ENCODE data around the gene CIDEB.

Gene CIDEB

DNA sequence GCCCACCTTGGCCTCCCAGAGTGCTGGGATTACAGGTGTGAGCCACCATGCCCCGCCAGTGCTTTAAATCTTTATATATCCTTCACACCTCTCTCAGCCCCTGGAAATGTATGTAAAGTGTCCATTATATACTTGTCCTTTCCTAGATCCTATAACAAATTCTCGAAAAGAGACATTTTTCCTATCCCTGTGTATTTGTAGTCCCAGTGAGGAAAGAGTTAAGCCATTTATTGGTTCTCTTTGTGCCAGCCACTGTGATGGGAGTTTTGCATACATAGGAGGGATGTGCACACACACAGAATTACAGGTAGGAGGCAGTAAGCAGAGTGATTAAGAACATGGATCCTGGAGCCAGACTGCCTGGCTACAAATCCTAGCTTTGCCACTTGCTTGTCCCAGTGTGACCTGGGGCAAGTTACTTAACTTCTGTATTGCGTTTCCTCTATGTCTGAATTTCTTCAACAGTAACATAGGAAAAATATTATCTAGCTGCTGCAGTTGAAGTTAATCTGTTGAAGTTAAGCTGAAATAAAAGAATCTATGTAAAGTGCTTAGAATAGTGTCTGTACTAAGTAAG, 34.3 kb downstream of the CIDEB start:
- DNase-seq = no peak
- no peak overlapping the region for H3K27ac ChIP-seq
- no peaks in the 10 kb centered on the region for H3K36me3 ChIP-seq (replicated peaks)
- H3K4me3 ChIP-seq (ENCODE audit: low read depth, low read length) = no peak overlapping the region
- H3K27me3 ChIP-seq (replicated peaks) = no peaks in the 10 kb centered on the region
- in situ Hi-C loops (cut with HindIII; ENCODE audit: low pct_ligation_motif_present, low sequenced_read_pairs) = no loop called here
- TF ChIP-seq, protein P1, sequence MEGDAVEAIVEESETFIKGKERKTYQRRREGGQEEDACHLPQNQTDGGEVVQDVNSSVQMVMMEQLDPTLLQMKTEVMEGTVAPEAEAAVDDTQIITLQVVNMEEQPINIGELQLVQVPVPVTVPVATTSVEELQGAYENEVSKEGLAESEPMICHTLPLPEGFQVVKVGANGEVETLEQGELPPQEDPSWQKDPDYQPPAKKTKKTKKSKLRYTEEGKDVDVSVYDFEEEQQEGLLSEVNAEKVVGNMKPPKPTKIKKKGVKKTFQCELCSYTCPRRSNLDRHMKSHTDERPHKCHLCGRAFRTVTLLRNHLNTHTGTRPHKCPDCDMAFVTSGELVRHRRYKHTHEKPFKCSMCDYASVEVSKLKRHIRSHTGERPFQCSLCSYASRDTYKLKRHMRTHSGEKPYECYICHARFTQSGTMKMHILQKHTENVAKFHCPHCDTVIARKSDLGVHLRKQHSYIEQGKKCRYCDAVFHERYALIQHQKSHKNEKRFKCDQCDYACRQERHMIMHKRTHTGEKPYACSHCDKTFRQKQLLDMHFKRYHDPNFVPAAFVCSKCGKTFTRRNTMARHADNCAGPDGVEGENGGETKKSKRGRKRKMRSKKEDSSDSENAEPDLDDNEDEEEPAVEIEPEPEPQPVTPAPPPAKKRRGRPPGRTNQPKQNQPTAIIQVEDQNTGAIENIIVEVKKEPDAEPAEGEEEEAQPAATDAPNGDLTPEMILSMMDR (IDR thresholded peaks at IDR 0.05; ENCODE audit: low read depth, low read length, missing control alignments) = peak; percentile 28

GRCh38 chr14:24272467-24272866, 35.3 kb downstream of the CIDEB start:
- in situ Hi-C loops (cut with HindIII; ENCODE audit: low pct_ligation_motif_present, low sequenced_read_pairs) = no loop called here
- peaks cover 4% of the 10 kb centered on the region for H3K36me3 ChIP-seq (replicated peaks)
- no peak overlapping the region for H3K27ac ChIP-seq
- no peak for DNase-seq
- no peak overlapping the region for H3K4me3 ChIP-seq (ENCODE audit: low read depth, low read length)
- TF ChIP-seq, protein P1 (IDR thresholded peaks at IDR 0.05; ENCODE audit: low read depth, low read length, missing control alignments) = no peak
- H3K27me3 ChIP-seq (replicated peaks) = no peaks in the 10 kb centered on the region

- TF ChIP-seq, protein P1 (IDR thresholded peaks at IDR 0.05; ENCODE audit: low read depth, low read length, missing control alignments) = no peak
Measured at GRCh38 chr14:24271834-24272263, 35.9 kb downstream of the CIDEB start.

GRCh38 chr14:24271134-24271833, 36.5 kb downstream of the CIDEB start, which contains the start of gene RABGGTA:
Gene RABGGTA, minus strand, starts transcription at chr14:24271597. Its CDS starts 482 bp downstream, at chr14:24271115.
- peak; percentile 63 for DNase-seq
- Histone ChIP-seq H3K36me3 (replicated peaks) (peaks cover 8% of the 10 kb centered on the region), H3K27ac (peak within 1 kb of the TSS; percentile 95), H3K27me3 (replicated peaks) (no peaks in the 10 kb centered on the region), H3K4me3 (ENCODE audit: low read depth, low read length) (peak within 1 kb of the TSS; percentile 93)
- TF ChIP-seq, protein P1 (IDR thresholded peaks at IDR 0.05; ENCODE audit: low read depth, low read length, missing control alignments) = peak; percentile 73
- in situ Hi-C loops (cut with HindIII; ENCODE audit: low pct_ligation_motif_present, low sequenced_read_pairs) = no loop called here

More at GRCh38 chr14:24271834-24272263, 35.9 kb downstream of the CIDEB start:
- no peak for DNase-seq
- Histone ChIP-seq H3K27me3 (replicated peaks) (no peaks in the 10 kb centered on the region), H3K27ac (no peak overlapping the region), H3K36me3 (replicated peaks) (peaks cover 8% of the 10 kb centered on the region), H3K4me3 (ENCODE audit: low read depth, low read length) (peak overlapping the region; percentile 93)
- in situ Hi-C loops (cut with HindIII; ENCODE audit: low pct_ligation_motif_present, low sequenced_read_pairs) = no loop called here

- peak overlapping the region; percentile 93 for H3K4me3 ChIP-seq (ENCODE audit: low read depth, low read length)
- peaks cover 10% of the 10 kb centered on the region for H3K36me3 ChIP-seq (replicated peaks)
- H3K27ac ChIP-seq = peak overlapping the region; percentile 95
- no peak for DNase-seq
- in situ Hi-C loops (cut with HindIII; ENCODE audit: low pct_ligation_motif_present, low sequenced_read_pairs) = no loop called here
- H3K27me3 ChIP-seq (replicated peaks) = no peaks in the 10 kb centered on the region
- TF ChIP-seq, protein P1 (IDR thresholded peaks at IDR 0.05; ENCODE audit: low read depth, low read length, missing control alignments) = no peak
Measured at GRCh38 chr14:24270537-24271133, 37.1 kb downstream of the CIDEB start.
